ENCODE measurements around the gene NLRP13. TPM values are rescaled to one million over a fixed set of nuclear protein-coding genes. Genes with fewer than 3 reads are reported as not detected.

The NLRP13 gene
- total and polyA plus RNA-seq, 2 experiments from 2014 or later: not detected

GRCh38 chr19:55935206-55935605 is 3.1 kb upstream of the NLRP13 start:
- Mint-ChIP-seq H3K27ac (no peak overlapping the region), H3K27me3 (ENCODE audit: insufficient read depth, low read depth, poor library complexity) (peaks cover 4% of the 10 kb centered on the region), H3K4me3 (no peak overlapping the region), H3K9me3 (peaks cover 91% of the 10 kb centered on the region), H3K36me3 (ENCODE audit: low read depth) (peaks cover 49% of the 10 kb centered on the region), H3K4me1 (no peaks in the 10 kb centered on the region)
- no peak for TF ChIP-seq JUNB (IDR thresholded peaks at IDR 0.05; ENCODE audit: unreplicated experiment)
- no peak for TF ChIP-seq STAT1 (IDR thresholded peaks at IDR 0.05; ENCODE audit: unreplicated experiment)
- TF ChIP-seq NANOG (IDR thresholded peaks at IDR 0.05; ENCODE audit: borderline replicate concordance): no peak
- TF ChIP-seq EZH2phosphoT487 (IDR thresholded peaks at IDR 0.05; ENCODE audit: unreplicated experiment): no peak
- TF ChIP-seq REST (IDR thresholded peaks at IDR 0.05; ENCODE audit: unreplicated experiment): no peak
- no peak for TF ChIP-seq CTCF (conservative IDR thresholded peaks at IDR 0.05; ENCODE audit: low read depth in 2 of 2)
- H3K27me3 ChIP-seq (ENCODE audit: insufficient read depth): no peaks in the 10 kb centered on the region
- no peaks in the 10 kb centered on the region for H3K79me2 ChIP-seq (replicated peaks; ENCODE audit: insufficient read depth)
- H3K9me2 ChIP-seq (ENCODE audit: insufficient read depth): no peaks in the 10 kb centered on the region
- H3F3A ChIP-seq (replicated peaks; ENCODE audit: low read depth): no peaks in the 10 kb centered on the region
- H3K4me3 ChIP-seq: no peak overlapping the region
- no peak for ATAC-seq
- no peak overlapping the region for H3K27ac ChIP-seq (ENCODE audit: low read depth)
- H3K36me3 ChIP-seq (ENCODE audit: insufficient read depth): no peaks in the 10 kb centered on the region; the same call in 1 of the 2 replicates
- H3K4me1 ChIP-seq (ENCODE audit: insufficient read depth): no peaks in the 10 kb centered on the region
- H4K20me1 ChIP-seq (replicated peaks; ENCODE audit: insufficient read depth): no peaks in the 10 kb centered on the region
- DNase-seq (ENCODE audit: low spot score): no peak
- no peak overlapping the region for H2AFZ ChIP-seq
- no peak overlapping the region for H3K4me2 ChIP-seq

- ATAC-seq (no peak), DNase-seq (ENCODE audit: low spot score) (no peak)
- Histone ChIP-seq H3K4me3 (no peak overlapping the region), H3F3A (replicated peaks; ENCODE audit: low read depth) (no peaks in the 10 kb centered on the region), H3K27ac (ENCODE audit: low read depth) (no peak overlapping the region), H3K27me3 (ENCODE audit: insufficient read depth) (no peaks in the 10 kb centered on the region), H4K20me1 (replicated peaks; ENCODE audit: insufficient read depth) (no peaks in the 10 kb centered on the region), H3K9me2 (ENCODE audit: insufficient read depth) (no peaks in the 10 kb centered on the region), H3K79me2 (replicated peaks; ENCODE audit: insufficient read depth) (no peaks in the 10 kb centered on the region), H3K4me2 (no peak overlapping the region), H3K36me3 (ENCODE audit: insufficient read depth) (peaks cover 7% of the 10 kb centered on the region), H3K4me1 (ENCODE audit: insufficient read depth) (no peaks in the 10 kb centered on the region), H2AFZ (no peak overlapping the region)
- H3K27me3 Mint-ChIP-seq (ENCODE audit: insufficient read depth, low read depth, poor library complexity): peaks cover 2% of the 10 kb centered on the region
- H3K27ac Mint-ChIP-seq: no peak overlapping the region
- H3K4me3 Mint-ChIP-seq: no peak overlapping the region
- peaks cover 42% of the 10 kb centered on the region for H3K36me3 Mint-ChIP-seq (ENCODE audit: low read depth)
- H3K9me3 Mint-ChIP-seq: peaks cover 97% of the 10 kb centered on the region
- H3K4me1 Mint-ChIP-seq: no peaks in the 10 kb centered on the region
- TF ChIP-seq CTCF (conservative IDR thresholded peaks at IDR 0.05; ENCODE audit: low read depth in 2 of 2) (no peak), EZH2 (IDR thresholded peaks at IDR 0.05; ENCODE audit: low read depth, unreplicated experiment) (no peak), REST (IDR thresholded peaks at IDR 0.05; ENCODE audit: unreplicated experiment) (no peak)
Measured at GRCh38 chr19:55930996-55931515, 1.1 kb downstream of the NLRP13 start.
